Measurements from ENCODE around the gene COL20A1.
"Not testable (repeated sequence)": the region's sequence is repeated elsewhere in the genome, so short reads cannot be mapped to it uniquely, and the experiment has no call there.

Gene COL20A1

DNA sequence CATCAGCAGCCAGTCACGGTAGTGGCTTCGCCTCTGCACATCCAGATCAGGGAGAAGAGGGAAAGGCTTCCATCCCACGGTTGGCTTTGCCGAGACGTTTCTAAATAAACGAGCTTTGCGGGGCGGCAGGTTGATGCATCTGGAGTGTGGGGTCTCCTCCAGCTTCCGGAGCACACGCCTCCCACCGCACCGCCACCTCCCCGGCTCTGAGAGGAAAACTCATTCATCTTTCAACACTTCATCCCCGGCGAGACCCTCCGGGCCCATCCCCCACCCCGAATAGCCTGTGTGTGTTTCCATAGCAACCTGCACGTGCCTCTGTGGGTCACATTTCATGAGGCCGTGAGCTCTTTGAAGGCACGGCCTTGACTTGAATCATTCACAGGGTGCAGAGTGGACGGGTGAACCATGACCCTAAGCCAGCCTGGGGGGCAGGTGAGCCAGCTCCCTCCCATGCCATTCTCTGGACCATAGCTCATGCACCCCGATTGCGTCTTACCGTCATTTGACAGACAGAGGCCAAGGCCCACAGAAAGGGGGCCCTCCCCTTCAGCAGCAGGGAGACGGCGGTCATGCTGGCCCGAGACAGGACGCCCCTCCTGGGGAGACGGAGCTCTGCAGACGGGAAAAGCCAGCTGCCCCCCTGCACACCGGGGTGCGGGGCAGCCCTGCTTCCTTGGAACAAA lies 84.4 kb downstream of the COL20A1 start:
- Histone ChIP-seq H3K36me3 (ENCODE audit: low read depth) (no peaks in the 10 kb centered on the region), H3K27me3 (ENCODE audit: insufficient read depth, poor library complexity, severe bottlenecking) (peaks cover 61% of the 10 kb centered on the region), H3K4me3 (ENCODE audit: severe bottlenecking) (no peak overlapping the region), H3K27ac (ENCODE audit: poor library complexity, severe bottlenecking) (no peak overlapping the region), H3K9me3 (ENCODE audit: severe bottlenecking) (no peaks in the 10 kb centered on the region), H3K4me1 (ENCODE audit: insufficient read depth, poor library complexity, severe bottlenecking) (no peaks in the 10 kb centered on the region)
- DNase-seq (ENCODE audit: low spot score) = no peak
- TF ChIP-seq, protein P1, sequence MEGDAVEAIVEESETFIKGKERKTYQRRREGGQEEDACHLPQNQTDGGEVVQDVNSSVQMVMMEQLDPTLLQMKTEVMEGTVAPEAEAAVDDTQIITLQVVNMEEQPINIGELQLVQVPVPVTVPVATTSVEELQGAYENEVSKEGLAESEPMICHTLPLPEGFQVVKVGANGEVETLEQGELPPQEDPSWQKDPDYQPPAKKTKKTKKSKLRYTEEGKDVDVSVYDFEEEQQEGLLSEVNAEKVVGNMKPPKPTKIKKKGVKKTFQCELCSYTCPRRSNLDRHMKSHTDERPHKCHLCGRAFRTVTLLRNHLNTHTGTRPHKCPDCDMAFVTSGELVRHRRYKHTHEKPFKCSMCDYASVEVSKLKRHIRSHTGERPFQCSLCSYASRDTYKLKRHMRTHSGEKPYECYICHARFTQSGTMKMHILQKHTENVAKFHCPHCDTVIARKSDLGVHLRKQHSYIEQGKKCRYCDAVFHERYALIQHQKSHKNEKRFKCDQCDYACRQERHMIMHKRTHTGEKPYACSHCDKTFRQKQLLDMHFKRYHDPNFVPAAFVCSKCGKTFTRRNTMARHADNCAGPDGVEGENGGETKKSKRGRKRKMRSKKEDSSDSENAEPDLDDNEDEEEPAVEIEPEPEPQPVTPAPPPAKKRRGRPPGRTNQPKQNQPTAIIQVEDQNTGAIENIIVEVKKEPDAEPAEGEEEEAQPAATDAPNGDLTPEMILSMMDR (IDR thresholded peaks at IDR 0.05; ENCODE audit: poor library complexity, severe bottlenecking) = no peak
- ATAC-seq (ENCODE audit: low read depth) = no peak

DNA sequence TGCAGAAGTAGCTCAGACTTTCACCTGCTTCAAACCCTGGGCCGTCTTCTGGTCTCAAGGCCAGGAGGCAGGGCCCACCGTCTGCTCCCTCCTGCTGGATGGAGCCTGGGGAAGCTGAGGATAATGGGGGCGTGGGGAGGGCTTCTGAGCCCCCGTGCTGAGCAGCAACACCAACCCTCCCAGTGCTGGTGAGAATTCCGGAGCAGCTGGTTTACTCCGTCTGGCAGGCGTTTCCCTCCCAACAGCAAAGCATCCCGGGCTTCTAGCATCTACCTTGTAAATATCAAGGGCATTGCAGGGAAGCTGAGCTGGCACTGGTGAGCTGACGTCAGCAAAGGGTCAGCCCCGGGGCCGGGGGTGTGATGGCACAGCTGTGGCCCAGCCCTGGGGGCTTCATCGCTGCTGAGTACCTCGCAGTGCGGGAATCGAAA lies 85.0 kb downstream of the COL20A1 start:
- no peaks in the 10 kb centered on the region for H3K4me1 ChIP-seq (ENCODE audit: insufficient read depth, poor library complexity, severe bottlenecking)
- no peaks in the 10 kb centered on the region for H3K36me3 ChIP-seq (ENCODE audit: low read depth)
- ATAC-seq (ENCODE audit: low read depth) (no peak), DNase-seq (ENCODE audit: low spot score) (no peak)
- no peak overlapping the region for H3K4me3 ChIP-seq (ENCODE audit: severe bottlenecking)
- no peaks in the 10 kb centered on the region for H3K9me3 ChIP-seq (ENCODE audit: severe bottlenecking)
- H3K27me3 ChIP-seq (ENCODE audit: insufficient read depth, poor library complexity, severe bottlenecking) = peaks cover 58% of the 10 kb centered on the region
- H3K27ac ChIP-seq (ENCODE audit: poor library complexity, severe bottlenecking) = no peak overlapping the region
- TF ChIP-seq, protein P1 (IDR thresholded peaks at IDR 0.05; ENCODE audit: poor library complexity, severe bottlenecking) = no peak

DNA sequence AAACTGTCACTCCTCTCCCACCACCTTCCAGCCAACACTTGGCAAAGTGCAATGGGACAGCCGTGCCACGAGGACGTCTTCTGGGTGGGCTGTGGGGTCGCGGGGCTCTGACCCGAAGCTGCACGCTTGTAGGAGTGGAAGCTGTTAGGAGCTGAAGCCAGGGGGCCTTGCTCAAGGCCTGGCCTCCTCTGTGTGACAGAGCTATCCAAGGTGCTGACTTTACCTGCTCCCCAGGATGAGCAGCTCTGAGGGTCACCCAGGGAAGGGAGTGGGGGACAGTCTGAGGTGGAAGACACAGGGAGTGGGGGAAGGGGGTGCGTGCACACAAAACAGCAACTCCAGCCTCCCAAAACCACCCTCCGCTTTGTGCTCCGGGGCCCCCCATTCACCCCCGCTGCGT lies 85.6 kb downstream of the COL20A1 start:
- H3K9me3 ChIP-seq (ENCODE audit: severe bottlenecking) = no peaks in the 10 kb centered on the region
- H3K4me3 ChIP-seq (ENCODE audit: severe bottlenecking) = no peak overlapping the region
- DNase-seq (ENCODE audit: low spot score) (no peak), ATAC-seq (ENCODE audit: low read depth) (no peak)
- TF ChIP-seq, protein P1 (IDR thresholded peaks at IDR 0.05; ENCODE audit: poor library complexity, severe bottlenecking) = no peak
- H3K27me3 ChIP-seq (ENCODE audit: insufficient read depth, poor library complexity, severe bottlenecking) = peaks cover 58% of the 10 kb centered on the region
- no peaks in the 10 kb centered on the region for H3K36me3 ChIP-seq (ENCODE audit: low read depth)
- H3K27ac ChIP-seq (ENCODE audit: poor library complexity, severe bottlenecking) = no peak overlapping the region
- H3K4me1 ChIP-seq (ENCODE audit: insufficient read depth, poor library complexity, severe bottlenecking) = no peaks in the 10 kb centered on the region

DNA sequence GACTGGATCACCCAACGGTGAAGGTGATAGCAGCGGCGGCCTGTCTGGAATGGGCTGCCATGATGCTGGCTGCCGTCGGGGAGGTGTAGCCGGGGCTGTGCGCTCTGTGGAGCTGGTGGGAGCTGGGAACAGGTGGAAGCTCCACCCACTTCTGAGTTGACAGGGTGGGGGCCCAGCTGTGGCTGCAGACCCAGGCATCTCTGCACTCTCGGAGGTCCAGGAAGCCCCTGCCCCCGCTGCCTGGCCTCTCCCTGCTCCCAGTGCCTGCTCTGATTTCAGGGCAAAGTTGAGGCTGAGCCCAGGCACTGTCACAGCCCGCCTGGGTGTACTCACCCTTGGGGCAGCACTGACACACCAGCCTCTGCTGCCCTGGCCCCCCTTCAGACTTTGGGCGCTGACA lies 86.3 kb downstream of the COL20A1 start:
- TF ChIP-seq, protein P1 (IDR thresholded peaks at IDR 0.05; ENCODE audit: poor library complexity, severe bottlenecking) = no peak
- ATAC-seq (ENCODE audit: low read depth) = no peak
- no peaks in the 10 kb centered on the region for H3K4me1 ChIP-seq (ENCODE audit: insufficient read depth, poor library complexity, severe bottlenecking)
- DNase-seq (ENCODE audit: low spot score) = no peak
- H3K27ac ChIP-seq (ENCODE audit: poor library complexity, severe bottlenecking) = no peak overlapping the region
- H3K27me3 ChIP-seq (ENCODE audit: insufficient read depth, poor library complexity, severe bottlenecking) = peaks cover 52% of the 10 kb centered on the region
- no peaks in the 10 kb centered on the region for H3K36me3 ChIP-seq (ENCODE audit: low read depth)
- no peaks in the 10 kb centered on the region for H3K9me3 ChIP-seq (ENCODE audit: severe bottlenecking)
- H3K4me3 ChIP-seq (ENCODE audit: severe bottlenecking) = no peak overlapping the region

DNA sequence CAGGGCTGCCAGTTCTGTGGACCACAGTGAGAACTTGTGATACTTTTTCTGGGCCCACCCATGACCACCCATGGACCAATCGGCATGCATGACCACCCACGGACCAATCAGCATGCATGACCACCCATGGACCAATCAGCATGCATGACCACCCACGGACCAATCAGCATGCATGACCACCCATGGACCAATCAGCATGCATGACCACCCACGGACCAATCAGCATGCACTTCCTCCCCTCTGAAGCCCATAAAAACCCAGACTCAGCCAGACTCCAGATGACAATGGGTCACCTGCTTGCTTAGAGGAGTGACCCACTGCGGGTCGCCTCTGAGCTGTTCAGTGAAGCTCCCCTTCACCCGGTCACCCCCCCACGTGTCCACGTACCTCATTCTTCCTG lies 86.9 kb downstream of the COL20A1 start:
- DNase-seq (ENCODE audit: low spot score); H3K9me3 ChIP-seq (ENCODE audit: severe bottlenecking); H3K27ac ChIP-seq (ENCODE audit: poor library complexity, severe bottlenecking); ATAC-seq (ENCODE audit: low read depth); H3K4me1 ChIP-seq (ENCODE audit: insufficient read depth, poor library complexity, severe bottlenecking); H3K36me3 ChIP-seq (ENCODE audit: low read depth); H3K4me3 ChIP-seq (ENCODE audit: severe bottlenecking): not testable (repeated sequence)
- peaks cover 46% of the 10 kb centered on the region for H3K27me3 ChIP-seq (ENCODE audit: insufficient read depth, poor library complexity, severe bottlenecking)
